GM20000 (cell line): ENCODE measurements around the gene PRR19.

Source experiments
- DNase-seq: peaks from one replicate; pipeline ENCODE4 v3.0.0; 2012; ENCODE audit warnings: low spot score
- CTCF ChIP-seq: IDR thresholded peaks from 2 replicates; pipeline ENCODE4 v1.5.1; 2012; ENCODE audit warnings: mild to moderate bottlenecking, control low read depth; ENCODE audit errors: extremely low read depth, missing control alignments

The PRR19 gene

GRCh38 chr19:42343344-42344110, 41.6 kb downstream of the PRR19 start:
- no peak for TF ChIP-seq CTCF
- no peak for DNase-seq

DNA sequence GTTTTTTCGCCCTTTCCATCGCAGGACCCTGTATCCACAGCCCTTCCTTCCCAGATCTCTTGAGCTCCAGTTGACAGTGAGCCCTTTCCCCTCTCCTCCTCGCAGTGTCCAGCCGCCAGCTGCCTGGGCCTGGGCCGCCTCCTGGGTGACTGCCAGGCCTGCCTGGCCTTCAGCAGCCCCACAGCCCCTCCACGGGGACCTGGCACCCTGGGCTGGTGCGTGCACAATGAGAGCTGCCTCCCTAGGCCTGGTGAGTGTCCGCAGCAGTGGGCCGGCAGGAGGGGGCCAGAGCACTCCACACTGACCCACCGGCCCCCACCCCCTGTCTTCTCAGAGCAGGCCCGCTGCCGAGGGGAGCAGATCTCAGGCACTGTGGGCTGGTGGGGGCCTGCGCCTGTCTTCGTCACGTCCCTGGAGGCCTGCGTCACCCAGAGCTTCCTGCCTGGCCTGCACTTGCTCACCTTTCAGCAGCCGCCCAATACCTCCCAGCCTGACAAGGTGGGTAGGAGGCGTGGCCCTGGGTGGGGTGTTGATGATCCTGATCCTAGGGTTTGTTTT, 42.5 kb downstream of the PRR19 start:
- no peak for TF ChIP-seq CTCF

GRCh38 chr19:42345191-42345812, 43.4 kb downstream of the PRR19 start:
- no peak for TF ChIP-seq CTCF
- DNase-seq = no peak

More for the DNA sequence above, 42.5 kb downstream of the PRR19 start:
- no peak for DNase-seq

- TF ChIP-seq CTCF = no peak
These were observed 46.3 kb downstream of the PRR19 start for GRCh38 chr19:42348211-42348610.

DNA sequence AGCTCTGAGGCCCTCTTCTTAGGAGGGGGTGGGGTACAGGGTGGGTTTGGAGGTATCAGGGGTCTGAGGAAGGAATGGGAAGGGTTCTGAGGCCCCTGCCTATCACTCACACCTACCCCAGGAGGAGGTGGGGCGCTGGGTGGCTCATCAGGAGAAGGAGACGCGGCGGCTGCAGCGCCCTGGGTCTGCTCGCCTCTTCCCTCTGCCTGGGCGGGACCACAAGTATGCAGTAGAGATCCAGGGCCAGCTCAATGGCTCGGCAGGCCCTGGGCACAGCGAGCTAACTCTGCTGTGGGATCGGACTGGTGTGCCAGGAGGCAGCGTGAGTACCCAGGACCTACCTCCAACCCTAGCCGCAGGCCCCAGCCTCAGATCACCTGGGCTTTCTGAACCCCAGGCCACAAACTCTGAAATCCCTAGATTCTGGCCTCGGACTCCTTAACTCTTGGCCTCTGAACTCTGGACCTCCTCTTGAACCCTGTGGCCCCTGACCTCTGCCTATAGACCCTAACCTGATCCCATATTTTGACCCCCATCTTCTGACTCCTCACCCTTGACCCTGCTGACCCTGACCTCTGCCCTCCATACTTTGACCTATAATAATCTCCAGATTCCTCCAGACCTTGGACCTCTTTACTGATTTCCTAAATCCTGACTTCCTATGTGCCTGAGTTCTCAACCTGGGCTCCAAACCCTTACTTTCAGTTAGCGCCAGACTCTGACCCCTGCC, 47.6 kb downstream of the PRR19 start:
- TF ChIP-seq CTCF = no peak
- no peak for DNase-seq

More at GRCh38 chr19:42348211-42348610, 46.3 kb downstream of the PRR19 start:
- DNase-seq = no peak

- no peak for TF ChIP-seq CTCF
- DNase-seq = no peak
These were observed 48.5 kb downstream of the PRR19 start for GRCh38 chr19:42350417-42350816.
